ENCODE results near the gene FABP7.

Gene FABP7

GRCh38 chr6:122797537-122797936, 18.0 kb downstream of the FABP7 start:
- no peak for TF ChIP-seq CTCF (IDR thresholded peaks at IDR 0.05)
- no peak overlapping the region for H3K27ac ChIP-seq
- DNase-seq (ENCODE audit: low spot score), result no peak
- no peak overlapping the region for H3K4me3 ChIP-seq

GRCh38 chr6:122798099-122798641, 18.7 kb downstream of the FABP7 start:
- no peak overlapping the region for H3K27ac ChIP-seq
- no peak for TF ChIP-seq CTCF (IDR thresholded peaks at IDR 0.05)
- H3K4me3 ChIP-seq, result no peak overlapping the region
- no peak for DNase-seq (ENCODE audit: low spot score)

GRCh38 chr6:122799140-122799745, 19.7 kb downstream of the FABP7 start:
- Histone ChIP-seq H3K27ac (no peak overlapping the region), H3K4me3 (no peak overlapping the region)
- no peak for TF ChIP-seq CTCF (IDR thresholded peaks at IDR 0.05)
- no peak for DNase-seq (ENCODE audit: low spot score)

- no peak for DNase-seq (ENCODE audit: low spot score)
- no peak for TF ChIP-seq CTCF (IDR thresholded peaks at IDR 0.05)
- Histone ChIP-seq H3K4me3 (no peak overlapping the region), H3K27ac (no peak overlapping the region)
These were observed 20.6 kb downstream of the FABP7 start for GRCh38 chr6:122799916-122800686.

GRCh38 chr6:122800906-122801305, 21.4 kb downstream of the FABP7 start:
- Histone ChIP-seq H3K27ac (no peak overlapping the region), H3K4me3 (no peak overlapping the region)
- DNase-seq (ENCODE audit: low spot score), result no peak
- TF ChIP-seq CTCF (IDR thresholded peaks at IDR 0.05), result no peak

- TF ChIP-seq CTCF (IDR thresholded peaks at IDR 0.05), result no peak
- Histone ChIP-seq H3K27ac (no peak overlapping the region), H3K4me3 (no peak overlapping the region)
These were observed 21.9 kb downstream of the FABP7 start for GRCh38 chr6:122801397-122801796.

More at GRCh38 chr6:122801397-122801796, 21.9 kb downstream of the FABP7 start:
- DNase-seq (ENCODE audit: low spot score), result no peak
